ENCODE measurements around the gene RYR2.

Gene RYR2

GRCh38 chr1:237170149-237170548 lies 128.2 kb downstream of the RYR2 start:
- TF ChIP-seq CTCF (IDR thresholded peaks at IDR 0.05) = no peak
- DNase-seq (ENCODE audit: low spot score) = no peak
- H3K4me3 ChIP-seq = no peak overlapping the region
- no peak overlapping the region for H3K27ac ChIP-seq

GRCh38 chr1:237171454-237172117 lies 129.6 kb downstream of the RYR2 start:
- Histone ChIP-seq H3K27ac (peak overlapping the region in 1 of 2 donors; percentile 6), H3K4me3 (no peak overlapping the region)
- DNase-seq (ENCODE audit: low spot score) = no peak
- TF ChIP-seq CTCF (IDR thresholded peaks at IDR 0.05) = no peak

- Histone ChIP-seq H3K27ac (peak overlapping the region in 1 of 2 donors; percentile 6), H3K4me3 (no peak overlapping the region)
- TF ChIP-seq CTCF (IDR thresholded peaks at IDR 0.05) = no peak
- no peak for DNase-seq (ENCODE audit: low spot score)
Measured at GRCh38 chr1:237172118-237172485, 130.1 kb downstream of the RYR2 start.

GRCh38 chr1:237179503-237179902 lies 137.5 kb downstream of the RYR2 start:
- H3K27ac ChIP-seq = no peak overlapping the region
- no peak for TF ChIP-seq CTCF (IDR thresholded peaks at IDR 0.05)
- no peak for DNase-seq (ENCODE audit: low spot score)

GRCh38 chr1:237180256-237180655 lies 138.3 kb downstream of the RYR2 start:
- no peak for DNase-seq (ENCODE audit: low spot score)
- Histone ChIP-seq H3K4me3 (no peak overlapping the region), H3K27ac (no peak overlapping the region)
- TF ChIP-seq CTCF (IDR thresholded peaks at IDR 0.05) = no peak

More at GRCh38 chr1:237179503-237179902, 137.5 kb downstream of the RYR2 start:
- no peak overlapping the region for H3K4me3 ChIP-seq

- Histone ChIP-seq H3K4me3 (no peak overlapping the region), H3K27ac (no peak overlapping the region)
- DNase-seq (ENCODE audit: low spot score) = no peak
- TF ChIP-seq CTCF (IDR thresholded peaks at IDR 0.05) = no peak
Measured at GRCh38 chr1:237181743-237182317, 139.8 kb downstream of the RYR2 start.

GRCh38 chr1:237183963-237184540 lies 142.1 kb downstream of the RYR2 start:
- TF ChIP-seq CTCF (IDR thresholded peaks at IDR 0.05) = no peak
- peak overlapping the region in 1 of 2 donors; percentile 26 for H3K27ac ChIP-seq
- DNase-seq (ENCODE audit: low spot score) = no peak
- no peak overlapping the region for H3K4me3 ChIP-seq
